Measurements from ENCODE around the gene NEK7. TPM values are rescaled to one million over a fixed set of nuclear protein-coding genes. Genes with fewer than 3 reads are reported as not detected.

The NEK7 gene
- total and polyA plus RNA-seq, 2 experiments from 2014 or later: 700 to 1,186 TPM

- no peaks in the 10 kb centered on the region for H3K27me3 ChIP-seq (replicated peaks; ENCODE audit: insufficient read depth)
- peak overlapping the region; percentile 62 for H2AFZ ChIP-seq
- TF ChIP-seq EZH2 (IDR thresholded peaks at IDR 0.05; ENCODE audit: insufficient read depth, poor library complexity, severe bottlenecking): no peak
- TF ChIP-seq EZH2phosphoT487 (IDR thresholded peaks at IDR 0.05; ENCODE audit: insufficient read depth, low read depth): no peak
- H3K4me1 ChIP-seq (ENCODE audit: insufficient read depth): peaks cover 13% of the 10 kb centered on the region
- no peak overlapping the region for H3K4me2 ChIP-seq (ENCODE audit: unreplicated experiment)
- H3F3A ChIP-seq (ENCODE audit: insufficient read depth): peaks cover 7% of the 10 kb centered on the region; the same call in 1 of the 2 replicates
- in situ Hi-C loops (cut with MboI): no loop called here
- no peaks in the 10 kb centered on the region for H3K9me2 ChIP-seq (ENCODE audit: insufficient read depth)
- no peak overlapping the region for H3K9ac ChIP-seq
- 43 to 46% methylated on average over 6 of the region's 6 CpGs for WGBS, 2 experiments (ENCODE audit: low coverage in 1 of 2, low lambda C conversion rate in 2 of 2, missing lambda C conversion rate in 2 of 2)
- H4K20me1 ChIP-seq (ENCODE audit: insufficient read depth): no peaks in the 10 kb centered on the region
- no peak for DNase-seq
- H3K36me3 ChIP-seq (ENCODE audit: low read depth): no peaks in the 10 kb centered on the region
- H3K9me3 ChIP-seq (ENCODE audit: low read depth): no peaks in the 10 kb centered on the region
- no peak overlapping the region for H3K27ac ChIP-seq
- no peaks in the 10 kb centered on the region for H3K79me2 ChIP-seq (ENCODE audit: insufficient read depth)
- H3K4me3 ChIP-seq: no peak overlapping the region
These were observed 24.6 kb upstream of the NEK7 start for GRCh38 chr1:198132060-198132781.

- no peak overlapping the region for H3K4me2 ChIP-seq (ENCODE audit: unreplicated experiment)
- H3K4me1 ChIP-seq (ENCODE audit: insufficient read depth): peaks cover 3% of the 10 kb centered on the region; the same call in 1 of the 2 replicates
- H4K20me1 ChIP-seq (ENCODE audit: insufficient read depth): no peaks in the 10 kb centered on the region
- H3K79me2 ChIP-seq (ENCODE audit: insufficient read depth): no peaks in the 10 kb centered on the region
- no peak for TF ChIP-seq EZH2phosphoT487 (IDR thresholded peaks at IDR 0.05; ENCODE audit: insufficient read depth, low read depth)
- no peak for TF ChIP-seq EZH2 (IDR thresholded peaks at IDR 0.05; ENCODE audit: insufficient read depth, poor library complexity, severe bottlenecking)
- H3K36me3 ChIP-seq (ENCODE audit: low read depth): no peaks in the 10 kb centered on the region
- DNase-seq: no peak
- H3K27ac ChIP-seq: no peak overlapping the region
- H3K9ac ChIP-seq: no peak overlapping the region
- 83 to 86% methylated on average over 2 of the region's 2 CpGs for WGBS, 2 experiments (ENCODE audit: low coverage in 1 of 2, low lambda C conversion rate in 2 of 2, missing lambda C conversion rate in 2 of 2)
- no peak overlapping the region for H2AFZ ChIP-seq
- peaks cover 7% of the 10 kb centered on the region; the same call in 1 of the 2 replicates for H3F3A ChIP-seq (ENCODE audit: insufficient read depth)
- in situ Hi-C loops (cut with MboI): no loop called here
- no peaks in the 10 kb centered on the region for H3K27me3 ChIP-seq (replicated peaks; ENCODE audit: insufficient read depth)
- no peaks in the 10 kb centered on the region for H3K9me2 ChIP-seq (ENCODE audit: insufficient read depth)
- no peak overlapping the region for H3K4me3 ChIP-seq
- no peaks in the 10 kb centered on the region for H3K9me3 ChIP-seq (ENCODE audit: low read depth)
These were observed 22.5 kb upstream of the NEK7 start for GRCh38 chr1:198134252-198134651.

DNA sequence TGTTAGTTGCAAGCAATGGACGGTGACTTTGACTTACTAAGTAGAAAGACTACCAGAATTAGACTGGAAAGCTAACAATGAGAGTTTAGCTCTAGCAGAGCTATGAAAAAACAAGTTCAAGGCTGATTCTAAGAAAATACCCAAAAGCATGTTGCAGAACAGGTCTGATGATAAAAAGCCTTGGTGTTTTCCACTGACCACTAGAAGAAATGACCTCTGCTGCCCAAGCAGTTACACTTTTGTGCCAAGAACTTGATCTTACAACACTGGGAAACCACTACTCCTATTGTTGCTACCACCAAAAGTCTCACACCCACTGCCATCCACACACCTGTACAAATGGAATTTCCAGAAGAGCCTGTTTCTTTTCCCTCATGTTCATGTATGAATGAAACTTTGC lies 21.4 kb upstream of the NEK7 start:
- TF ChIP-seq EZH2 (IDR thresholded peaks at IDR 0.05; ENCODE audit: insufficient read depth, poor library complexity, severe bottlenecking) (no peak), EZH2phosphoT487 (IDR thresholded peaks at IDR 0.05; ENCODE audit: insufficient read depth, low read depth) (no peak)
- peaks cover 3% of the 10 kb centered on the region; the same call in 1 of the 2 replicates for H3K4me1 ChIP-seq (ENCODE audit: insufficient read depth)
- 67 to 74% methylated on average over 1 of the region's 1 CpG for WGBS, 2 experiments (ENCODE audit: low coverage in 1 of 2, low lambda C conversion rate in 2 of 2, missing lambda C conversion rate in 2 of 2)
- no peak overlapping the region for H3K4me2 ChIP-seq (ENCODE audit: unreplicated experiment)
- H3K4me3 ChIP-seq: no peak overlapping the region
- no peaks in the 10 kb centered on the region for H4K20me1 ChIP-seq (ENCODE audit: insufficient read depth)
- no peaks in the 10 kb centered on the region for H3K27me3 ChIP-seq (replicated peaks; ENCODE audit: insufficient read depth)
- in situ Hi-C loops (cut with MboI): no loop called here
- peaks cover 7% of the 10 kb centered on the region; the same call in 1 of the 2 replicates for H3F3A ChIP-seq (ENCODE audit: insufficient read depth)
- DNase-seq: no peak
- H3K9me2 ChIP-seq (ENCODE audit: insufficient read depth): no peaks in the 10 kb centered on the region
- no peak overlapping the region for H3K9ac ChIP-seq
- no peak overlapping the region for H3K27ac ChIP-seq
- H3K9me3 ChIP-seq (ENCODE audit: low read depth): no peaks in the 10 kb centered on the region
- H3K36me3 ChIP-seq (ENCODE audit: low read depth): no peaks in the 10 kb centered on the region
- H3K79me2 ChIP-seq (ENCODE audit: insufficient read depth): no peaks in the 10 kb centered on the region
- H2AFZ ChIP-seq: no peak overlapping the region

GRCh38 chr1:198141668-198142351 lies 15.0 kb upstream of the NEK7 start:
- no peak for DNase-seq
- H3K9ac ChIP-seq: no peak overlapping the region
- no peaks in the 10 kb centered on the region for H3K4me1 ChIP-seq (ENCODE audit: insufficient read depth)
- TF ChIP-seq EZH2 (IDR thresholded peaks at IDR 0.05; ENCODE audit: insufficient read depth, poor library complexity, severe bottlenecking) (no peak), EZH2phosphoT487 (IDR thresholded peaks at IDR 0.05; ENCODE audit: insufficient read depth, low read depth) (no peak)
- no peak overlapping the region for H2AFZ ChIP-seq
- no peaks in the 10 kb centered on the region for H4K20me1 ChIP-seq (ENCODE audit: insufficient read depth)
- H3K4me3 ChIP-seq: no peak overlapping the region
- in situ Hi-C loops (cut with MboI): no loop called here
- H3K27me3 ChIP-seq (replicated peaks; ENCODE audit: insufficient read depth): no peaks in the 10 kb centered on the region
- no peak overlapping the region for H3K4me2 ChIP-seq (ENCODE audit: unreplicated experiment)
- H3K9me3 ChIP-seq (ENCODE audit: low read depth): no peaks in the 10 kb centered on the region
- H3K9me2 ChIP-seq (ENCODE audit: insufficient read depth): no peaks in the 10 kb centered on the region
- WGBS, 2 experiments (ENCODE audit: low coverage in 1 of 2, low lambda C conversion rate in 2 of 2, missing lambda C conversion rate in 2 of 2): 88 to 97% methylated on average over 2 of the region's 2 CpGs
- H3F3A ChIP-seq (ENCODE audit: insufficient read depth): no peaks in the 10 kb centered on the region
- no peaks in the 10 kb centered on the region for H3K79me2 ChIP-seq (ENCODE audit: insufficient read depth)
- H3K27ac ChIP-seq: no peak overlapping the region
- no peaks in the 10 kb centered on the region for H3K36me3 ChIP-seq (ENCODE audit: low read depth)

Measured in GM23248 (cell line).